ENCODE measurements around the gene ZNF775.

ZNF775 gene

DNA sequence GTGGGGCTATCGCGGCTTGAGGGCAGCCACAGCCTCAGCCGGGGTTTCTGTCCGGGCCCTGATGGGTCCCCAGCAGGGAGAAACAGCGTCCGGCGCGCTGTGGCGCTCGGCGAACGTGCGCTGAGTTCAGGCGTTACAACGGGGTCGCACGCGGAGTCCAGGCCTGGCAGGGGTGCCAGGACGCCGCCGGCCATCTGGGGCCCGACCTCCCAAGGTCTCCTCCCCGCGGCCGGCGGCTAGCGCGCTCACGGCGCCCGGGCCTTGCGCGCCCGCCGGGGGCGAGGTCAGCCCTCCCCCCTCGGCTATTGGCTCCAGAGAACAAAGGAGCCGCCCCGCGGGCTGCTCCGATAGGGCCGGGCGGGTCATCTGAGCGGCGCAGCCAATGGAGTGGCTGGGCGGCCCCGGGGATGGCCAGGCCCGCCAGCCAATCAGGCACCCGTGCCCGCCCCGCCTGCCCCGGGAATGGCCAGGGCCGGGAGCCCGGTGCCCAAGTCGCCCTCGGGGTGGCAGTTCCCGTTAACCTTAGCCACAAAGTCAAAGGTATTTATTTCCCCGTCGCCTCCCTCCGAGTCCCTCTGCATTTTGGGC lies at the start of gene ZNF775:
Gene ZNF775, plus strand, starts transcription at position 478 of the 588 bp plus-strand sequence. CDS start 9,141 bp downstream, outside the sequence.
- peak; percentile 88 to 94 for DNase-seq

DNA sequence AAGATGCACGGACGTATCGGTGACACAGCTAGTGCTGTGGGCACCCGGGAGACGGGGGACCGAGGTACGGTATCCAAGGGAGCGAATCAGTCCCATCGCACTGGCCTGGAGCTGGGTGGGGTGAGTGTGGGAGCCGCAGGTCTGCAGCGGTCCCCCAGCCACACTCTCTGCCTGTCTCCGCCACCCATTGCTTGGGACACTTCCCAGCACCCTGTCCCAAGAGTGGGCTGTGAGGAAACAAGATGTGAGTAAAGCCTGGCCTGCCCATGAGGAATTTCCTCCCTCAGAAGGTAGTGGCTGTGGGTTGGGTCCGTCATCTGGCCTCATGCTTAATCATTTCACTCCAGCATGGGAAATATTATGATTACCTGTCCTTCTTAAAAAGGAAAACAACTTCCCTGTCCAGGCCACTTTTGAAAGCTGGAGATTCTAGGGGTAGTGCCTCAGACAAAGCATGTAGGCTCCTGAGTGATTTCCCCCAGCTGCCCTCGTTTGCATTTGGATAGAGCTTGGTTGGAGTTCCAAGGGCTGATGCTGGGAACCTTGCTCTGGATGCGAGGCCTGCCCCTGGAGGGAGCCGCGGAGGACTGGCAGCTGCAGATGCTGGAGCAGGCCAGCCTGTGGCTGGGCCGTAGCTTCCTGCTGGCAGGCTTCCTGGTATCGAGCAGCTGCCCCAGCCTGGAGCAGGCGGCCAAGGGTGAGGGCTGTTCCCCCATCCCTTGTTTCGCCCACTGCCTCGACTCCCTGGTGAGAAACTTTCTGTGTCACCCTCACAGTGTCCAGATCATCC lies 49.6 kb upstream of the ZNF775 start:
- DNase-seq, result no peak

DNA sequence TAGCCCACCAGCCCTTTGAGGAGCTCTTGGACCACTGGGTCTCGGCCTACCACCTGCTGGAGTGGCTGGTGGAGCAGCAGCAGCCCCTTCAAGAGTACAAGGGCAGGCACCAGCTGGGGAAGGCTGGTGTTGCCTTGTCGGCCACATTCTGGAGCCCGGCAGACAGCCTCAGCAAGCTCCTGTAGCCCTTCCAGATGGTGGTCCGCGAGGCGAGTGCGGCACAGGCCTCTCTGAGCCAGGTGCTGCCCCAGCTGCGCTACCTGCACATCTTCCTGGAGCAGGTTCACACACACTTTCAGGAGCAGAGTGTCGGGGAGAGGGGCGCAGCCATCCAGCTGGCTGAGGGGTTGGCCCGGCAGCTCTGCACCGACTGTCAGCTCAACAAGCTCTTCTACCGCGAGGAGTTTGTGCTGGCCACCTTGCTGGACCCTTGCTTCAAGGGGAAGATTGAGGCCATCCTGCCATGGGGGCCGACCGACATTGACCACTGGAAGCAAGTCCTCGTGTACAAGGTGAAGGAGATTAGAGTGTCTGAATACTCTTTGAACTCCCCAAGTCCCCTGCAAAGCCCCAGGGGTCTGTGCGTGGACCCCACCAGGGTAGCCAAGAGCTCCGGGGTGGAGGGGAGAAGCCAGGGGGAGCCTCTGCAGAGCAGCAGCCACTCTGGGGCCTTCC lies 48.8 kb upstream of the ZNF775 start:
- no peak for DNase-seq

DNA sequence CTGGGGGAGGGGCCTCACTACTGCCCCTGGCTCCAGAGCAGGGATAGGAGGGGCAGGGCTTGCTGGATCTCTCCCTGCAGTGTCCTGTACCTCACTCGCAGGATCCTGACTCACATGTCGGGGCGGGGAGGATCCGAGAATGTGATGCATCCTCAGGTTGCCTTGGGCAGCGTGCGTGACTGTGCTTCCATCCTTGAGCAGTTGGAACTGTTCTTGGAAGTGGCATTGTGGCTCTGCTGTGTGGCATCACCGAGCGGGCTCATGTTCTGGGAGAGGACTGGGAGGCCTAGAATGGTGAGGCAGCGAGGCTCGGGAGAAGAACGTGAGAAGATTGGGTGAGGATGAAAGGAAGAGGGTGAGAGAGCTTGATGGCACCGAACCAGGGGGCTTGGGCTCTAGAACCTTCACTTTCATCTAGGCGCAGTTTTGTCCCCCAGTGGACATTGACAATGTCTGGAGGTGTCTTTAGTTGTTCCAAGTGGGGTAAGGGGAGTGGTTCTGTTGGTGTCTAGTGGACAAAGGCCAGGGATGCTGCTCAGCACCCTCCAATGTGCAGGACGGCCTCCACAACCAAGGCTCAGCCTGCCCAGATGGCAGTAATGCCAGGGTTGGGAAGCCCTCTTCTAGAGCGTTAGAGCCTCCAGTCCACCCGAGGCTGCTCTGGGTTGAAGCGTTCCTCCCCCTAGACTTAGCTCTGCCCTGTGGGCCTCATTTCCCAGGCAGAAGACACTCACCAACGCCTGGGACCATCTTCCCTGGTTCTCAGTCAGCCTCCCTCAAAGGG lies 46.1 kb upstream of the ZNF775 start:
- DNase-seq, result no peak

DNA sequence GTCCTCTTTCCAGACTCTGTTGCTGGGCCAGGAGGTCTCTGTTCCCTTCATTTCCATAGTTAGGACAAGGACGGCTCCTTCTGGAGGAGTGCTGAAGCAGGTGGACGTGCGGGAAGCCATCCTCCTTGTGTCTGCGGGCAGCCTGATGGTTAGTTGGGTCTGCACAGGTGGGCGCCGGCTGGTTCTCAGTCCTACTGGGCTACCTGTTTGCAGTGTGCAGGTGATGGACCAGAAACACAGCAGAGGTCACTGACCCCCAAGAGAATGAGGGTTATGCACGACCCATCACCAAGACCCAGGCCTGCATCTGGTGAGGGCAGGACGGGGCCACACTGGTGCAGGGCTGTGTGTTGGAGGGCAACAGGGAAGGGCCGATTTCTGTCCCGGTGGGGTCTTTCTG lies 45.5 kb upstream of the ZNF775 start:
- DNase-seq, result no peak

DNA sequence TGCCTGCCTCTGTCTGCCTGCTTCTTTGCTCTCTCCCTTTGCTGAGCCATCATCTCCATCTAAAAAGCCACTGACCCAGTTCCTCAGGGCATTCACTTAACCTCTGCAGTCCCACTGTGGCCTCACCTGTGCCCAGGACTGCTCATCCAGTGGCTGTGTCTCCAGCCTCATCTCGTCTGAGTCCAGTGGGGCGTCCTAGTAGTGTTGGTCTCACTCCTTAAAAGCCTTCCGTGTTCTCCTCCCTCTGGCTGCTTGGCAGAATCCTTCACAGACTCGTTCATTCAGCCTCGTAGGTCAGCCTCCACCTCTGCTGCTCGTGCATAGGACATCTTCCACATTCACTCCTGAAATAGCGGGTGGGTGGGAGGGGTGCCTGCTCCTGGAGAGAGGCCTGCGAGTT lies 45.0 kb upstream of the ZNF775 start:
- no peak for DNase-seq

DNA sequence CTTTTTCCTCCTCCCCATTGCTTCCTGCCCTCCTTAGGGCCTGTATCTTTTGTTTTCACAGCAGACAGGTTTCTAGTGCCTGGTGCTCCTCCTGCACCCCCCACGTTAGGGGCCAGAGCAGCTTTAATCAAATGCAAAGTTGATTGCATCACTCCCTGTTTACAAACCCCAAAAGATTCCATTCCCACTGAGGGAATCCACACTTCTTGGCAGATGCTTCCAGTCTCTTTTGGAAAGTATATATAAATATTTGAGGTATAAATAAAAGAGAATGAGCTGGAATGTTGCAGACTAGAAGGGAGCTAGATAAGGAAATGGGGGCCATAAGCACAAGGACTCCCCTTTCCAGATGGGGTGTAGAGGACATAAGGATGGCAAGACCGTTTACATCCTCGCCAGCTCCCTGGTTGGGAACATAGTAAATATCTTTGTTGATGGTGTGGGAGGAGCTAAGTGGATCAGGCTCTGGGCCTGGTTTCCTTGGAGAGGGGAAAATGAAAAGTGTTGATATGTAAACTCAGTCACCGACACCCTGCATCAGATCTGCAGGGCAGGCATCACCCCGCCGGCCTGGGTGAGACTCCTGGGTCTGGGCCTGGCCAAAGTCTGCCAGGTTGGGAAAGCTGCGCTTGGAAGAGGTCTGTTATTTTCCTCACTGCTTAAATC lies 43.9 kb upstream of the ZNF775 start:
- no peak for DNase-seq

DNA sequence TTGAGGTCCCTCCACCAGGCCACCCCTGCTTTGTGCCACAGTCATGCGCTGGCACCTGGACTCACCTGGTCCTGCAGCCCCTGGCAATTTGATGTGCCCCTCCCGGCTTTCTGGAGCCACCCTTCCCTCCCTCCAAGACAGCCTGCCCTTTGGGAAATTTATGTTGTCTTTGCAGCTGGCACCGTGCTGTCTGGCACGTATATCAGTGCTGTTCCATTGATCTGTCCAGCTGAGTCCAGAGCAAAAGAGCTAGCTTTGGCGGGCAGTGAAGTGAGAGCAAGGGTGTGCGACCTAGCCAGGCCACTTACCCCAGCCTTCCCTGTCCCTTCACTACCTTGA lies 43.4 kb upstream of the ZNF775 start:
- DNase-seq, result no peak

DNA sequence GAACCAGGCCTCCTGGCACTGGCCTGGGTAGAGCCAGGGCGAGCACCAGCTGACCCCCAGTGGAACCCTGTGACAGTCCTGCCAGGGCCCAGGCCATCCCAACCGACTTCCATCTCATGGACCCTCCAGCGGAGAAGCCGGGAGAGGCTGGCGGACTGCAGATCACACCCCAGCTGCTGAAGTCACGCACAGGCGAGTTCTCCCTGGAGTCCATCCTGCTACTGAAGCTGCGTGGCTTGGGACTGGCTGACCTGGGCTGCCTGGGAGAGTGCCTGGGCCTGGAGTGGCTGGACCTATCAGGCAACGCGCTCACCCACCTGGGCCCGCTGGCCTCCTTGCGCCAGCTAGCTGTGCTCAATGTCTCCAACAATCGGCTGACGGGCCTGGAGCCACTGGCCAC lies 42.4 kb upstream of the ZNF775 start:
- no peak for DNase-seq

DNA sequence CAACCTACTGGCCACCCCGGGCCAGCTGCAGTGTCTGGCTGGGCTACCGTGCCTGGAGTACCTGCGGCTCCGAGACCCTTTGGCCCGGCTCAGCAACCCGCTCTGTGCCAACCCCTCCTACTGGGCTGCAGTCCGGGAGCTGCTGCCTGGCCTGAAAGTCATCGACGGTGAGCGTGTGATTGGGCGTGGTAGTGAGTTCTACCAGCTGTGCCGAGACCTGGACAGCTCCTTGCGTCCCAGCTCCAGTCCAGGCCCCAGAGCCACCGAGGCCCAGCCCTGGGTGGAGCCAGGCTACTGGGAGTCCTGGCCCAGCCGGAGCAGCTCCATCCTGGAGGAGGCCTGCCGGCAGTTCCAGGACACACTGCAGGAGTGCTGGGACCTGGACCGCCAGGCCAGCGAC lies 42.0 kb upstream of the ZNF775 start:
- DNase-seq, result no peak

DNA sequence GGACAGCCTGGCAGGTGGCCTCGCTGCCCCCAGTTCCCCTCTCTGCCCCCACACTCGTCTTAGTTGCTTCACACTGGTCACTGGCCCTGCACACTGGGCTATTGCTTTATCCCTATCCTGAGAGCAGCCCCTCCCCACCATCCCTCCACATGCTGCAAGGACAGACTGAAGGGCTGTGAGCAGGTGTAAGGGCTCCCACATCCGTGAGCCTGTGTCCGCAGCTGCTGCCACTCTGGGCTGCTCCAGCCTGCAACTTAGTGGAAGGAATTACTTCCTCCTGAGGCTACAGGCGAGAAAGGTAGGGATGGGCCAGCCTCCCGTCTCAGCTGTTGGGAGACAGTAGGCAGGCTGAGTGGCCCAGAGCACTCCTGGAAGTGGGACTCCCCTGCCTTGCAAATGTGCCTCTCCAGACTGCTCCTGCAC lies 41.5 kb upstream of the ZNF775 start:
- DNase-seq, result no peak

DNA sequence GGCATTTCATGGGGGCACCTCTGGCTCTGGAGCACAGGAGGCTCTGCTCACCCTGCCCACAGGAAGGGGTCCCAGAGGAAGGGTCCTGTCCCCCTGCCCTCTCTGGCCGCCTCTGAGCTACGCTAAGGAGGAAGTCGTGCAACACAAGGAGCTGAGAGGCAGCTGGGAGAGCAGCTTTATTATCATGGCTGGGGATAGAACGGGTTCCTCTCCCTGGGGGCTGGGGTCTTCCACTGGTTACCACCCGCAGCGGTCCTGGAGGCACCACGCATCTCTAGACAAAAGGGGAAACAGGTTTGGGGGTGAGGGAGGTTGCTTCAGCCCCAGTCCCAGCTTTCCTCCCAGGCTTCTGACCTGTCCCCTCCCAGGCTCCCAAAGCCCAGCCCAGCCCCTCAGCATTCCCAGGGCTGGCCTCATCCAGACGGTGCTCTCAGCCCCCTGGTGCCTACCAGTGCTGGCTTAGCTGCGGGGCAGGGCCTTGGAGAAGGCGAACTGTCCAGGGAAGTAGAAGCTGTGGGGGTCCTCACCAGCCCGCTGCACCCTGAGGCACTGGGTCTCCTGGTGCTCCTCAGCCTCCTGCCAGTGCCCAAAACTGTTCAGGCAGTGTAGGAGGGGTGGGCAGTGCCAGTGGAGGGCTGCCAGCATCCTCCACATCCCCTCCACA lies 40.8 kb upstream of the ZNF775 start:
- no peak for DNase-seq

DNA sequence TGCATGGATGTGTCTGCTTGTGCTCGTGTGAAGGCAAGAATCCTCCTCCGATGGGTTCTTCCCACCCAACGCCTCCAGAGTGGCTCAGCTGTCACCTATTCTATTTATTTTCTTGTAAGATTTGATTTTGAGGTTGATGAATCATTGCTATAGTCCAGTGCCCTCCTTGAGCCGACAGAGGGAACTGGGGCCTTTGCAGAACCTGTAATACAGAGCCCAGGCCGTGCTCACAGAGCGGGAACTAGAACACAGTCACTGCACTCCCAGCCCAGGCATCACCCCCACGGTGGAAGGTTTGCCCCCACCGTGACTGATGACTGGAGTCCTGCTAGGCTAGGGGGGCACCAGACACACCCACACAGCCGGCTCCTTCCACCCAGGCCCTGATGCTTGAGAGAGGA lies 39.7 kb upstream of the ZNF775 start:
- DNase-seq, result no peak

DNA sequence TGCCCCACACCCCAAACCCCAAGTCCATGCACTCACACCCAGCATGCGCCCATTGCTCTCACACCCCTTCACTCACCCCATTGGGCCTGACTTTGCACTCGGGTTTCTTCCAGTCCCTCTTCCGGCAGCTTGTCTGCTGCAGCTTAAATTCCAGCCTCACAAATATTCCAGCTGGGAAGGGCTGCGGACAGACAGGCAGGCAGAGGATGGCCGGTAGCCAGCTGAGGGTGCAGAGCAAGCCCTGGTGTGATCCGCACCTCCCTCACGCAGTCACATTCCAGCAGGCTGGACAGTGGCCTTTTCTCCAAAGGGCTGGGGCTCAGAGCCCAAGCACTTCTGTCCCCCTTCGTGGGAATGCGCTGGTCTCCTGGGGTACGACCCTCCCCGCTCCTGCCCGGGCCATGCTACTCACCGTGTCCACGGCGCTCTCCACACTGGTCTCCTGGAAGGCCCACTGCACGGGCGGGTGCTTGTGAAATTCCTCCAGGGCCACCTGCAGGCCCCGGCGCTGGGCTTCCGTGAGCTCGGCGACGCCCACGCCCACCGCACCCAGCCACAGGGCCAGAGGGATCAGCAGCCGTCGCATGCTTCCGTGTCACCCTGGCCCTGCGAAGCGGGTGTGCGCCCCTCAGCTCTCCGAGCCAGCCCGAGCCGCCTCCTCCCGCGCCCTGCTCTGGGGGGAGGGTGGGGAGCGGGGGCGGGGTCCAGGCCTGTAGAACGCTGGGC lies 38.9 kb upstream of the ZNF775 start:
- no peak for DNase-seq

DNA sequence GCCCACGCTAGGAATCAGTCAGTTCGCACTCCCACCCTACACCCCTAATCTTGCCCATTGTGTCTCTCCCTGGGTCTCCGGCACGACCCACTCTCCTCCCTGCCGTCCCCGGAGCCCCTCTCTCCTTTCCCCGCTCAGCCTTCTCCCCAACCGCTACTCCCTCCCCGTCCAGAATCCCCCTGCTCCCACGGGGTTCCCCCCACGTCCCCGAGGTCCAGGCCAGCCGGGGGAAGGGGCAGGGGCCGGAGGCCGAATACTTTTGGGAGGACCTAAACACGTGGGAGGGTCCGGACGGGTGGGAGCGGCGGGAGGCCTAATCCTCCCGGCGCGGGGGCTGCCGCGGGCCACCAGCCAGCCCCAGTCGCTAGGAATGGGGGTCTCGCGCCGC lies 38.3 kb upstream of the ZNF775 start:
- DNase-seq, result no peak

DNA sequence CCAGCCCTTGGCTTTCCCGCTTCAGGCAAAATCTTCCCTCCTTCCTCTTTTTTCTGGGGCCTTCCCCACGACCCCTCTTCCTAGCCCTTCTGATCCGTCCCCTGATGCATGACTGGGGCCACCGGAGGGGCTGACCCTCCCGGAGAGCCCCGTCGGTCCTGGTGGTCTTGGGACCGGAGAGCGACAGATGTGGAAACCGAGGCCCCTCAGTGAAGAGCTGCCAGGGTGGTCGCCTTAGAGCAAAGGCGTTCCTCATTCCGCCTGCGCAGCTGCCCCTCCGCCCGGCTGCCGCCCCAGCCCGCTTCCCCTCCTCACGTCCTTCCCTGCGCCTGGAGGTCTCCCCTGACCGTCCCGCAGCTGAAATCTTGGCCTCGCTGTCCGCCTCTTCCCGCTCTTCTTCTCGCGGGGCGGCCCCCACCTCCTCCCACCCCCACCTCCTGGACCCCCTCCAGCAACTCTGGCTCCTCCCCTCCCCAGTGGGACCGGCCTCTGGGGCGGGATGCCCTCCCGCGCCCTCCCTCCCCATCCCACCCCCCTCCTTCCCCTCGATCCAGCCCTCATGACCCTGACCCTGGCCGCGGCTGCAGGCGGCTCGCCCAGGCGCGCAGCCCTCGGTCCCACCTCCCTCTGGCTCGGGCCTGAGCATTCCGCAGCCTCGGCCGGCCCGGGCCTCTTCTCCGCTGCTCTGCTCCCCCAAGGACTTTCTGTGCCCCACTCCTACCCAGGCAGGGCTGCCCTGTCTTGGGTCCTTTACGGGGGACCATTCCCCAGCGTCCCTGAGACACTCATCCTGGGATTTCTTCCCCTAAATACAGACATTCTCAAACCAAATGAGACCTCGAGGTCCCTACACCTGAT lies 37.6 kb upstream of the ZNF775 start, which contains the start of gene RARRES2:
Gene RARRES2, minus strand, starts transcription at position 367 of the 858 bp plus-strand sequence. CDS start 1,020 bp downstream, outside the sequence.
- no peak for DNase-seq

DNA sequence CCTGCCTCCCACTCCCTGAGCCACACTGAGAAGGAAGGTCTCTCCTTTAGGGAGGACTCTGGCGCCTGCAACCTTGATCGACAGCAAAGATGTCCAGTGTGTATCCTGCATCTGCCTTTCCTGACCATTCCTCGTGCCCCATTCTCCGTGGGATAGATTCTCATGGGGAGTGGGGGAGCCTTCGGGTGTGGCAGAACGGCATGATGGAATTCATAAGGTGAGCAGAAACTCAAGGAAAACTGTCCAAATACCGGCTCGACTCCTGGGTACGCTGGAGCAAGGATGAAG lies 37.1 kb upstream of the ZNF775 start:
- DNase-seq, result no peak

DNA sequence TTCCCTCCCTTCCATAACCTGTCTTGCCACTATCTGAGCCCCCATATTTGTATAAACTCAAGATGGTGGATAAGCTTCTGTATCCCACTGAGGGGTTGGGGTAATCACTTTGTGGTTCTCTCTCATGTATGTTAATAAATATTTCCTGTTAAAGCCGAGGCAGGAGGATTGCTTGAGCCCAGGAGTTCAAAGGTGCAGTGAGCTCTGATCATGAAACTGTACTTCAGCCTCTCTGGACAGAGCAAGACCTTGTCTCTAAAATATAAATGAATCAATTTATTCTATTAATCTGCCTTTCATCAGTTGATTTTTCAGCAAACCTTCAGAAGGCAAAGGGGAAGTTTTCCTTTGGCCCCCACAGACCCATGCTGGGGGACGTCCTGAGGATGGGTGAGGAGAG lies 35.9 kb upstream of the ZNF775 start:
- DNase-seq, result no peak

DNA sequence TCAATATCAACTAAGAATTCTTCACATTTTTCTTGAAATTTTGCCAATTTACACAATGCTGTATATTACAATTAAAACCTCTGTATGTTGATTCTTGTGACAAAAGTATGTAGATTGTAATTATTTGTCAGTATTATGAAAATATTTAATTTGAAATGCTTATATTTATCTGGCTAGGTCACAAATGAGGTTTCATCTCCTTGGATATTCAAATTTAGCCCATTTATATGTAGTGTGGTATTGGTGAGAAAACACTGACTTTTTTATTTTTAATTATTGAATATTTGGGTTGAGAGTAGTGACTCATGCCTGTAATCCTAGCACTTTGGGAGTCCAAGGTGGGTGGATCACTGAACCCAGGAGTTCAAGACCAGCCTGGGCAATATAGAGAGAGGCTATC lies 34.8 kb upstream of the ZNF775 start:
- DNase-seq, result no peak

DNA sequence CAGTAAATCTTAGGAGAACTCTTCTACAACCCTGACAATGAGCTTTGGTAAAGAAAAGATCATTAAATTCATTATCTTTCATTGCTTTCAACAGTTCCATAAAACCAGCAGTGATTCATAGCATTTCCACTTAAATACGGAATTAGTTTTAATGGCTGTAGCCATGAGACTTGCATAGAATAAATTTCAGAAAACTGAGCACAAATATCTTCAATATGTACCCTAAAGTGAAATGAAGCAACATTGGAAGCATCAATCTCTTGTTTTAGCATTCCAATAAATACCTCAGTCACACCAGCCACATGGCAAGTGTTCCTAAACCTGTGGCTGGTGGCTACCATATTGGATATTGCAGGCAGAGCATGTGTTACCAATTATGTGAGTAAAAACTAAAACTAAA lies 34.1 kb upstream of the ZNF775 start:
- no peak for DNase-seq

DNA sequence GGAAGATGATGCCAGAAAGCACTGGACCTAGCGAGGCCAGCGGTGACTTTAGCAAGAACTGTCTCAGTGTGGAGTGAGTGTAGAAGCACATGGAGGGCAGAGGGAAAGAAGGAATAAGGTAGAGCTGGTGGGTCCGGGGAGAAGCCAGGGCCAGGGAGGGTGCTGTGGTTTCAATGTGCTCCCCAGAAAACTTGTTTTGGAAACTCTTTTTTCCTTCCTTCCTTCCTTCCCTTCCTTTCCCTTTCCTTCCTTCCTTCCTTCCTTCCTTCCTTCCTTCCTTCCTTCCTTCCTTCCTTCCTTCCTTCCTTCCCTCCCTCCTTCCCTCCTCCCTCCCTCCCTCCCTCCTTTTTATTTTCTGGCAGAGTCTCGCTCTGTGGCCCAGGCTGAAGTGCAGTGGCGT lies 32.2 kb upstream of the ZNF775 start:
- no peak for DNase-seq

All from AML-193 (cell line).